HepG2 (cell line): Measurements from ENCODE around the gene C6orf15. TPM values are rescaled to one million over a fixed set of nuclear protein-coding genes. Genes with fewer than 3 reads are reported as not detected.

ENCODE experiments used
- CBX5 ChIP-seq: sonication (generic); formaldehyde crosslinking; IDR thresholded peaks from 2 replicates; pipeline ENCODE4 v1.4.0; 2020; ENCODE audit warnings: missing genetic modification reagents, borderline replicate concordance
- CHCHD3 ChIP-seq: sonication (generic); formaldehyde crosslinking; IDR thresholded peaks from 2 replicates; pipeline ENCODE4 v1.8.0; 2022; ENCODE audit warnings: mild to moderate bottlenecking, missing genetic modification reagents, moderate library complexity
- DZIP1 ChIP-seq: sonication (generic); formaldehyde crosslinking; IDR thresholded peaks from 2 replicates; pipeline ENCODE4 v1.5.0; 2020; ENCODE audit warnings: mild to moderate bottlenecking, missing genetic modification reagents
- FOXA1 ChIP-seq, 2 experiments: fragments of 450-650 bp in 1 of 2; sonication (generic) in 1 of 2; formaldehyde crosslinking in 1 of 2; IDR thresholded peaks; 2 replicates each; pipeline versions ENCODE4 v1.4.0 to v1.6.1; 2016 to 2020; ENCODE audit warnings: missing genetic modification reagents in 1 of 2
- GPBP1L1 ChIP-seq: sonication (generic); formaldehyde crosslinking; IDR thresholded peaks from 2 replicates; pipeline ENCODE4 v1.5.0; 2020; ENCODE audit warnings: mild to moderate bottlenecking, missing genetic modification reagents
- LBX2 ChIP-seq: sonication (generic); formaldehyde crosslinking; IDR thresholded peaks from 2 replicates; pipeline ENCODE4 v1.5.0; 2020; ENCODE audit warnings: missing genetic modification reagents, mild to moderate bottlenecking, borderline replicate concordance
- MLXIP ChIP-seq: sonication (generic); formaldehyde crosslinking; IDR thresholded peaks from 2 replicates; pipeline ENCODE4 v1.9.0; 2021; ENCODE audit warnings: missing genetic modification reagents, borderline replicate concordance
- PHF20 ChIP-seq: sonication (generic); formaldehyde crosslinking; IDR thresholded peaks from 2 replicates; pipeline ENCODE4 v1.5.0; 2020; ENCODE audit warnings: mild to moderate bottlenecking, missing genetic modification reagents
- STAT6 ChIP-seq: sonication (generic); formaldehyde crosslinking; IDR thresholded peaks from 2 replicates; pipeline ENCODE4 v1.4.0; 2020; ENCODE audit warnings: missing genetic modification reagents, mild to moderate bottlenecking, borderline replicate concordance
- TFAP4 ChIP-seq: sonication (generic); IDR thresholded peaks from 2 replicates; pipeline ENCODE4 v1.6.1; 2016; ENCODE audit warnings: low read depth, borderline replicate concordance
- ZFY ChIP-seq: sonication (generic); formaldehyde crosslinking; IDR thresholded peaks from 2 replicates; pipeline ENCODE4 v1.4.0; 2020; ENCODE audit warnings: missing genetic modification reagents
- ZKSCAN8 ChIP-seq: IDR thresholded peaks from 2 replicates; pipeline ENCODE4 v1.6.1; 2016; ENCODE audit warnings: borderline replicate concordance, missing genetic modification reagents, missing compliant biosample characterization
- ZNF276 ChIP-seq: sonication (generic); formaldehyde crosslinking; IDR thresholded peaks from 2 replicates; pipeline ENCODE4 v1.4.0; 2020; ENCODE audit warnings: mild to moderate bottlenecking, low read depth, missing genetic modification reagents
- polyA plus RNA-seq, 8 experiments: library from polyadenylated mRNA; depleted of rRNA in 3 of 8; stranded (reverse) in 7 of 8; unstranded in 1 of 8; fragments of >200 nt; fragmentation: Illumina TruSeq in 4 of 8; extraction: Trizol in 4 of 8; gene quantifications; 2 replicates each; pipeline versions ENCODE4 v1.2.1 to v1.2.3, GENCODE V29; 2011 to 2016; ENCODE audit warnings: low read depth in 4 of 8, missing spikeins in 1 of 8, mixed read lengths in 1 of 8; ENCODE audit not compliant: insufficient read depth in 1 of 8
- total RNA-seq, 5 experiments: library from RNA; depleted of rRNA; stranded (reverse); fragments of >200 nt; fragmentation: Illumina TruSeq; extraction: Trizol; gene quantifications; 2 replicates each; pipeline ENCODE4 v1.2.3, GENCODE V29; 2016; ENCODE audit warnings: low read depth in 1 of 5

Gene C6orf15
- total and polyA plus RNA-seq, 2 of the 13 experiments (the other 11 are each of a cell fraction or from before 2014, with no cell fraction given): not detected

GRCh38 chr6:31158140-31158862 lies 45.9 kb upstream of the C6orf15 start, which contains the start of gene TCF19 (continued):
- TF ChIP-seq LBX2 (CRISPR knock-in tag) (0 out of 2 replicates have a peak, but pooled peaks have one; percentile 5), ZKSCAN8 (CRISPR knock-in tag) (no peak), STAT6 (CRISPR knock-in tag) (peak; percentile 47; the same call in 1 of the 2 replicates), ZFY (CRISPR knock-in tag) (peak; percentile 78), MLXIP (CRISPR knock-in tag) (no peak), TFAP4 (peak; percentile 50; the same call in 1 of the 2 replicates), FOXA1 (IDR thresholded peaks at IDR 0.05) (no peak), FOXA1 (CRISPR knock-in tag; IDR thresholded peaks at IDR 0.05) (no peak), ZNF276 (CRISPR knock-in tag) (peak; percentile 88; the same call in 1 of the 2 replicates), PHF20 (CRISPR knock-in tag) (peak; percentile 62), CBX5 (0 out of 2 replicates have a peak, but pooled peaks have one; percentile 13), DZIP1 (CRISPR knock-in tag) (no peak), GPBP1L1 (CRISPR knock-in tag) (no peak), CHCHD3 (CRISPR knock-in tag) (0 out of 2 replicates have a peak, but pooled peaks have one; percentile 18)
